H9 (cell line): ENCODE data around the gene PRMT2. TPM values are rescaled to one million over a fixed set of nuclear protein-coding genes. Genes with fewer than 3 reads are reported as not detected.
A peak's percentile ranks its signal among the peaks of the same experiment; 100 is the strongest.

Experiments
- DNase-seq: peaks from one replicate; pipeline ENCODE4 v3.0.0-alpha.2; 2017
- H2AFZ ChIP-seq: one replicate; pipeline ENCODE4 v1.6.1; 2013; ENCODE audit warnings: mild to moderate bottlenecking, low read length, control low read depth, moderate library complexity
- H2AK5ac ChIP-seq: 2 replicates; pipeline ENCODE4 v1.6.1; 2013; ENCODE audit warnings: low read length, control low read depth, mixed read lengths; ENCODE audit not compliant: insufficient read length
- H2BK120ac ChIP-seq: one replicate; pipeline ENCODE4 v1.6.1; 2013; ENCODE audit warnings: low read depth, mild to moderate bottlenecking, low read length, control low read depth, inconsistent platforms; ENCODE audit not compliant: poor library complexity, severe bottlenecking
- H2BK12ac ChIP-seq: 2 replicates; pipeline ENCODE4 v1.6.1; 2013; ENCODE audit warnings: low read length, control low read depth, mixed read lengths, low read depth; ENCODE audit not compliant: insufficient read length
- H2BK15ac ChIP-seq: 2 replicates; pipeline ENCODE4 v1.6.1; 2013; ENCODE audit warnings: low read depth, low read length, control low read depth
- H2BK20ac ChIP-seq: one replicate; pipeline ENCODE4 v1.6.1; 2013; ENCODE audit warnings: low read depth, mild to moderate bottlenecking, low read length, control low read depth, inconsistent platforms; ENCODE audit not compliant: poor library complexity, severe bottlenecking
- H2BK5ac ChIP-seq: 2 replicates; pipeline ENCODE4 v1.6.1; 2013; ENCODE audit warnings: low read length, control low read depth, mixed read lengths; ENCODE audit not compliant: insufficient read length
- H3K14ac ChIP-seq: 2 replicates; pipeline ENCODE4 v1.6.1; 2013; ENCODE audit warnings: low read length, control low read depth; ENCODE audit not compliant: insufficient read depth
- H3K18ac ChIP-seq: 2 replicates; pipeline ENCODE4 v1.6.1; 2013; ENCODE audit warnings: low read depth, mild to moderate bottlenecking, mixed read lengths, low read length, control low read depth; ENCODE audit not compliant: insufficient read length
- H3K23ac ChIP-seq: 2 replicates; pipeline ENCODE4 v1.6.1; 2013; ENCODE audit warnings: low read length, control low read depth, mixed read lengths, low read depth; ENCODE audit not compliant: insufficient read length
- H3K23me2 ChIP-seq: 2 replicates; pipeline ENCODE4 v1.6.1; 2013; ENCODE audit warnings: low read depth, mild to moderate bottlenecking, mixed read lengths, low read length, control low read depth; ENCODE audit not compliant: insufficient read length, poor library complexity, severe bottlenecking
- H3K27ac ChIP-seq: 2 replicates; pipeline ENCODE4 v1.5.1; 2013; ENCODE audit warnings: low read length, control low read depth, mixed read lengths, low read depth; ENCODE audit not compliant: insufficient read length
- H3K27me3 ChIP-seq: 2 replicates; pipeline ENCODE4 v1.6.1; 2013; ENCODE audit warnings: low read length, control low read depth, inconsistent platforms; ENCODE audit not compliant: insufficient read depth
- H3K4ac ChIP-seq: 2 replicates; pipeline ENCODE4 v1.6.1; 2013; ENCODE audit warnings: low read depth, mild to moderate bottlenecking, control low read depth, inconsistent platforms, low read length, moderate library complexity
- H3K4me1 ChIP-seq: 2 replicates; pipeline ENCODE4 v1.6.1; 2013; ENCODE audit warnings: low read length, control low read depth, inconsistent platforms; ENCODE audit not compliant: insufficient read depth
- H3K4me2 ChIP-seq: 2 replicates; pipeline ENCODE4 v1.6.1; 2013; ENCODE audit warnings: low read length, control low read depth, mixed read lengths; ENCODE audit not compliant: insufficient read length, insufficient read depth
- H3K56ac ChIP-seq: 2 replicates; pipeline ENCODE4 v1.6.1; 2013; ENCODE audit warnings: low read depth, mild to moderate bottlenecking, mixed read lengths, low read length, control low read depth; ENCODE audit not compliant: insufficient read length
- H3K79me1 ChIP-seq: 2 replicates; pipeline ENCODE4 v1.6.1; 2013; ENCODE audit warnings: low read depth, mild to moderate bottlenecking, moderate library complexity, low read length, control low read depth, inconsistent platforms; ENCODE audit not compliant: insufficient read depth, poor library complexity, severe bottlenecking
- H3K79me2 ChIP-seq: 2 replicates; pipeline ENCODE4 v1.6.1; 2013; ENCODE audit warnings: low read length, control low read depth, inconsistent platforms; ENCODE audit not compliant: insufficient read depth
- H3K9ac ChIP-seq: 2 replicates; pipeline ENCODE4 v1.6.1; 2013; ENCODE audit warnings: low read length, control low read depth, mixed read lengths; ENCODE audit not compliant: insufficient read length; ENCODE audit errors: extremely low read depth
- H3K9me3 ChIP-seq: one replicate; pipeline ENCODE4 v1.6.1; 2013; ENCODE audit warnings: low read depth, low read length, inconsistent platforms; ENCODE audit not compliant: control insufficient read depth
- H3T11ph ChIP-seq: one replicate; pipeline ENCODE4 v1.6.1; 2013; ENCODE audit warnings: mild to moderate bottlenecking, low read length, control low read depth, inconsistent platforms
- H4K20me1 ChIP-seq: one replicate; pipeline ENCODE4 v1.6.1; 2013; ENCODE audit not compliant: control insufficient read depth, insufficient read length, insufficient read depth
- H4K5ac ChIP-seq: 2 replicates; pipeline ENCODE4 v1.6.1; 2013; ENCODE audit warnings: low read depth, mild to moderate bottlenecking, mixed read lengths, low read length, control low read depth; ENCODE audit not compliant: insufficient read length
- H4K8ac ChIP-seq: replicated peaks from 2 replicates; pipeline ENCODE4 v1.6.1; 2013; ENCODE audit warnings: low read length, control low read depth, mixed read lengths, low read depth; ENCODE audit not compliant: insufficient read length
- H4K91ac ChIP-seq: 2 replicates; pipeline ENCODE4 v1.6.1; 2013; ENCODE audit warnings: low read depth, mild to moderate bottlenecking, moderate library complexity, mixed read lengths, low read length, control low read depth; ENCODE audit not compliant: insufficient read length
- H3K27ac Mint-ChIP-seq, 3 experiments: 2 replicates in 2 of 3; 3 replicates in 1 of 3; pipeline ENCODE4 v1.8.0; 2020 to 2021; ENCODE audit warnings: mixed read lengths in 3 of 3, mild to moderate bottlenecking in 1 of 3, moderate library complexity in 1 of 3
- H3K27me3 Mint-ChIP-seq: 2 replicates; pipeline ENCODE4 v1.8.0; 2021; ENCODE audit warnings: low read depth, mild to moderate bottlenecking, moderate library complexity, mixed read lengths
- H3K36me3 Mint-ChIP-seq, 3 experiments: 2 replicates in 2 of 3; 3 replicates in 1 of 3; pipeline ENCODE4 v1.8.0; 2020 to 2021; ENCODE audit warnings: low read depth in 3 of 3, mixed read lengths in 3 of 3; ENCODE audit not compliant: insufficient read depth in 1 of 3
- H3K4me1 Mint-ChIP-seq, 2 experiments: 2 replicates each; pipeline ENCODE4 v1.8.0; 2020; ENCODE audit warnings: mixed read lengths in 2 of 2
- H3K4me3 Mint-ChIP-seq, 2 experiments: 2 replicates in 1 of 2; 3 replicates in 1 of 2; pipeline ENCODE4 v1.8.0; 2020 to 2021; ENCODE audit warnings: mild to moderate bottlenecking in 2 of 2, mixed read lengths in 2 of 2, moderate library complexity in 1 of 2
- H3K9me3 Mint-ChIP-seq, 2 experiments: 2 replicates in 1 of 2; 3 replicates in 1 of 2; pipeline ENCODE4 v1.8.0; 2020; ENCODE audit warnings: mild to moderate bottlenecking in 2 of 2, mixed read lengths in 2 of 2, moderate library complexity in 1 of 2
- WGBS: extraction: QIAGEN DNeasy Blood & Tissue Kit; methylation state at CpG from one replicate; pipeline ENCODE4 v1.1.7; 2013; ENCODE audit warnings: missing lambda C conversion rate, low lambda C conversion rate, mixed read lengths; ENCODE audit not compliant: insufficient read length; ENCODE audit errors: extremely low coverage; 5-methylcytosine and 5-hydroxymethylcytosine counted together
- total RNA-seq: library from RNA; stranded (reverse); gene quantifications from 2 replicates; pipeline ENCODE4 v1.2.1, GENCODE V29; 2021
- TF ChIP-seq, protein P1 (sequence below): fragments of 200-600 bp; sonication (generic); conservative IDR thresholded peaks from 3 replicates; pipeline ENCODE4 v1.8.0; 2021; ENCODE audit warnings: antibody characterized with exemption, mild to moderate bottlenecking

Gene PRMT2
- total RNA-seq, 1 experiment from 2014 or later: 53.7 TPM

DNA sequence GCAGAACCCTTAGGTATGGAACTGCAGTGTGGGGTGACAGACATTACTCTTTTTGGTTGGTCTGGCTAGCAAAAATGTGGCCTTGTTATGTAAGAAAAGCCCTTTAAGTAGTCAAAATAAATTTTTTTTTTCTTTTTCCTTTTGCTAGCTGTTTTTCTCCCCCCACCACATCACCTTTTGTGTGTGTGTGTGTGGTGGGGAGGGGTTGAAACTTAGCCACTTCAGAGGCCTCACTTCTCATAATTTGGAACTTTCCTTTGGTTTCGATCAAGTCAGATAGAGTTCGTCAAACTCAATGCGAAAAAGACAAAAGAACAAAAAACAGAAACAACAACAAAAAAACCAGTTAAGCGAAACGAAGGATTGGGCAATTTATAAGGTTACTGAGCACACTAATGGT lies 1.9 kb upstream of the PRMT2 start:
- H3K79me2 ChIP-seq: peaks cover 2% of the 10 kb centered on the region; the same call in 1 of the 2 replicates
- H3K56ac ChIP-seq: no peak overlapping the region
- TF ChIP-seq, protein P1, sequence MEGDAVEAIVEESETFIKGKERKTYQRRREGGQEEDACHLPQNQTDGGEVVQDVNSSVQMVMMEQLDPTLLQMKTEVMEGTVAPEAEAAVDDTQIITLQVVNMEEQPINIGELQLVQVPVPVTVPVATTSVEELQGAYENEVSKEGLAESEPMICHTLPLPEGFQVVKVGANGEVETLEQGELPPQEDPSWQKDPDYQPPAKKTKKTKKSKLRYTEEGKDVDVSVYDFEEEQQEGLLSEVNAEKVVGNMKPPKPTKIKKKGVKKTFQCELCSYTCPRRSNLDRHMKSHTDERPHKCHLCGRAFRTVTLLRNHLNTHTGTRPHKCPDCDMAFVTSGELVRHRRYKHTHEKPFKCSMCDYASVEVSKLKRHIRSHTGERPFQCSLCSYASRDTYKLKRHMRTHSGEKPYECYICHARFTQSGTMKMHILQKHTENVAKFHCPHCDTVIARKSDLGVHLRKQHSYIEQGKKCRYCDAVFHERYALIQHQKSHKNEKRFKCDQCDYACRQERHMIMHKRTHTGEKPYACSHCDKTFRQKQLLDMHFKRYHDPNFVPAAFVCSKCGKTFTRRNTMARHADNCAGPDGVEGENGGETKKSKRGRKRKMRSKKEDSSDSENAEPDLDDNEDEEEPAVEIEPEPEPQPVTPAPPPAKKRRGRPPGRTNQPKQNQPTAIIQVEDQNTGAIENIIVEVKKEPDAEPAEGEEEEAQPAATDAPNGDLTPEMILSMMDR: no peak
- H3K27ac Mint-ChIP-seq: no peak overlapping the region
- 0 out of 5 replicates have a peak, but pooled peaks cover 0 to 2% of the 10 kb centered on the region in 2 experiments for H3K9me3 Mint-ChIP-seq
- peak overlapping the region; percentile 82 for H2AFZ ChIP-seq
- peaks cover 7% of the 10 kb centered on the region for H3K23me2 ChIP-seq
- DNase-seq: no peak
- H2BK12ac ChIP-seq: no peak overlapping the region
- no peak overlapping the region for H2BK15ac ChIP-seq
- no peaks in the 10 kb centered on the region for H3K27me3 ChIP-seq
- H3K18ac ChIP-seq: peak overlapping the region; percentile 49
- H4K5ac ChIP-seq: no peak overlapping the region
- no peaks in the 10 kb centered on the region for H3K27me3 Mint-ChIP-seq
- no peaks in the 10 kb centered on the region; the same call in 1 of the 2 replicates for H3K4me1 ChIP-seq
- no peak overlapping the region for H2BK120ac ChIP-seq
- no peak overlapping the region for H2BK20ac ChIP-seq
- no peak overlapping the region for H3K27ac ChIP-seq
- H3K23ac ChIP-seq: no peak overlapping the region
- peaks cover 0 to 5% (median 5%) of the 10 kb centered on the region in 3 experiments; a peak in 5 of 7 replicates for H3K36me3 Mint-ChIP-seq
- H2BK5ac ChIP-seq: no peak overlapping the region
- no peak overlapping the region for H3K14ac ChIP-seq
- no peak overlapping the region for H2AK5ac ChIP-seq
- no peak overlapping the region for H3K4ac ChIP-seq
- peaks cover 21 to 24% of the 10 kb centered on the region in 2 experiments for H3K4me1 Mint-ChIP-seq
- H3K79me1 ChIP-seq: peaks cover 3% of the 10 kb centered on the region
- H4K8ac ChIP-seq: no peak overlapping the region
- WGBS: no CpG with 5 or more reads among the region's 5 CpGs
- H4K20me1 ChIP-seq: no peaks in the 10 kb centered on the region
- no peaks in the 10 kb centered on the region for H3K9me3 ChIP-seq
- H4K91ac ChIP-seq: no peak overlapping the region
- H3K9ac ChIP-seq: no peak overlapping the region
- no peak overlapping the region for H3K4me2 ChIP-seq
- no peak overlapping the region for H3T11ph ChIP-seq
- H3K4me3 Mint-ChIP-seq: no peak overlapping the region
